Measurements from ENCODE around the gene AQP2.

AQP2 gene

DNA sequence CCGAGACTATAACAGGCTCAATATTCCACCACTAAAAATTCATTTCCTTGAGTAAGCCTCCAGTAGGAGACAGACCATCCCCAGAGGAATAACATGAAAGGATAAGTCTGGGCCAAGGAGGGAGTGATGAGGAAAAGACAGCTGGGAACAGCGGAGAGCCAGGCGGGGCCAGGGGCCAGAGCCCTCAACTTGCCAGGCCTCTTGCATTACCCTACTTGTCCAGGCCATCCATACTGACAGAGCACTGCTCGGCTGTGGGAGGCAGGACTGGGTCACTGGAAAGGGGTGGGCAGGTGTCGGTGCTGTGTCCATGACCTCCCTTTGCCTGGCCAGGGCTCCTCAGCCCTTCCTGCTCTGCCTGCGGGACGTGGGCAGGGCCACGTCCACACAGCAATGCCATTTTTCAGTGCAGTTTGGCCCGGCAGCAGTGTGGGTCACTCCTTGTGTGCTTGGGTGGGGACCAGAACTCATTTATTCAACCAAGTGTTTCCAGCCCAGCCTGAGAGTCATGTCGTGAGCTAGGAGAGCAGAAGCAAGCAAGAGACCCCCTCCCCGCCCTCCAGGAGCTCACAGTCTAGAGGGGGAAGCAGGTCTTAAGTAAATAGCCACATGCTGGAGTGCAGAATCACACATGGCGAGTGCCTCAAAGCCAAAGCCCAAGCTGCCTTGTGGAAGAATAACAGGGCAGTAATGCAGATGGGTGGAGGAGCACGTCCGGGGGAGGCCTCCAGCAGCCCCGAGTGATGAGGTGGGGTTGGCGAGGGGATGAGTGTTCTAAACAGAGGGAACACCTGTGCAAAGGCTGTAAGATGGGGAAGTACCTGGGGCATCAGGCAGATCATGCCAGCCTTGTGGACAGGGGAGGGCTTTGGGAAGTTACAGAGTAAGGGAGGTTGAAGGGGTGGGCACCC is 37.9 kb upstream of the AQP2 start (continued):
- TF ChIP-seq ZNF8 (CRISPR knock-in tag; IDR thresholded peaks at IDR 0.05) (no peak), ISL1 (CRISPR knock-in tag; IDR thresholded peaks at IDR 0.05) (no peak), ZFP30 (CRISPR knock-in tag; IDR thresholded peaks at IDR 0.05) (no peak)

- ATAC-seq = no peak
- TF ChIP-seq SNAI2 (CRISPR knock-in tag; IDR thresholded peaks at IDR 0.05) = no peak
- no peak for TF ChIP-seq GLIS3 (CRISPR knock-in tag; IDR thresholded peaks at IDR 0.05)
- no peak for TF ChIP-seq ARNTL (CRISPR knock-in tag; IDR thresholded peaks at IDR 0.05; ENCODE audit: borderline replicate concordance, low read depth)
- TF ChIP-seq ZFP3 (CRISPR knock-in tag; IDR thresholded peaks at IDR 0.05) = no peak
- no peak for TF ChIP-seq CSDC2 (CRISPR knock-in tag; IDR thresholded peaks at IDR 0.05)
- TF ChIP-seq ZNF70 (CRISPR knock-in tag; IDR thresholded peaks at IDR 0.05) = no peak
- TF ChIP-seq, protein P1, sequence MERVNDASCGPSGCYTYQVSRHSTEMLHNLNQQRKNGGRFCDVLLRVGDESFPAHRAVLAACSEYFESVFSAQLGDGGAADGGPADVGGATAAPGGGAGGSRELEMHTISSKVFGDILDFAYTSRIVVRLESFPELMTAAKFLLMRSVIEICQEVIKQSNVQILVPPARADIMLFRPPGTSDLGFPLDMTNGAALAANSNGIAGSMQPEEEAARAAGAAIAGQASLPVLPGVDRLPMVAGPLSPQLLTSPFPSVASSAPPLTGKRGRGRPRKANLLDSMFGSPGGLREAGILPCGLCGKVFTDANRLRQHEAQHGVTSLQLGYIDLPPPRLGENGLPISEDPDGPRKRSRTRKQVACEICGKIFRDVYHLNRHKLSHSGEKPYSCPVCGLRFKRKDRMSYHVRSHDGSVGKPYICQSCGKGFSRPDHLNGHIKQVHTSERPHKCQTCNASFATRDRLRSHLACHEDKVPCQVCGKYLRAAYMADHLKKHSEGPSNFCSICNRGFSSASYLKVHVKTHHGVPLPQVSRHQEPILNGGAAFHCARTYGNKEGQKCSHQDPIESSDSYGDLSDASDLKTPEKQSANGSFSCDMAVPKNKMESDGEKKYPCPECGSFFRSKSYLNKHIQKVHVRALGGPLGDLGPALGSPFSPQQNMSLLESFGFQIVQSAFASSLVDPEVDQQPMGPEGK (CRISPR knock-in tag; IDR thresholded peaks at IDR 0.05; ENCODE audit: borderline replicate concordance) = no peak
Measured at GRCh38 chr12:49916129-49916919, 34.2 kb upstream of the AQP2 start.

DNA sequence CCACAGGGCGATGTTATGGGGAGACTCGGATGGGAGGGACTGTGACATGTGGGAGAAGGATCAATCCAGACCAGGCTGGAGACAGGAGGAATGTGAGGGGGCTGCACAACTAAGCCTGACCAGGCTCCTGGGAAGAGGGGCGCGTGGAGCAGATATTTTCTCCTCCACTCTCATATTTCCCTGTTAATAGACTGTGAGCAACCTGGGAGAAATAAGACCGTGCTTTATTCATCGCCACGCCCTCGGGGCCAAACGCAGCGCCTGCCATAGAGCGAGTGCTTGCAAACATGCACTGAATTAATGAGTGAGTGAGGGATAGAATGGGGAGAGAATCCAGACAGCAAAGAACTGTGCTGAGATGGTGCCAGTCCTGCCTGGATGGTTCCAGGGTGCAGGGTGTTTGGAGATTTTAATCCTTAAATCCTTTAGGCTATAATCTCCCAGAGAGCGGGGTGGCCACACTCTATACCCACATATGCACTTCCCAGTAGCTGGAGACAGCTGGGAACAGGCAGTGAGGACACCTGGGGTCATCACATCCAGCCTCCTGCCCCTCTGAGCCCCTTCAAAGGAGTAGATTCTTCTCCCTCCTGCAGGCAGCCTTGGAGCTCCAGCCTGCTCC is 33.3 kb upstream of the AQP2 start:
- ATAC-seq = no peak
- TF ChIP-seq PPARA (CRISPR knock-in tag; IDR thresholded peaks at IDR 0.05; ENCODE audit: borderline replicate concordance) = no peak
- no peak for TF ChIP-seq ESRRG (CRISPR knock-in tag; IDR thresholded peaks at IDR 0.05)
- TF ChIP-seq BACH2 (CRISPR knock-in tag; IDR thresholded peaks at IDR 0.05; ENCODE audit: borderline replicate concordance) = no peak
- TF ChIP-seq ZC3H10 (CRISPR knock-in tag; IDR thresholded peaks at IDR 0.05) = no peak
- no peak for TF ChIP-seq TOX (CRISPR knock-in tag; IDR thresholded peaks at IDR 0.05; ENCODE audit: borderline replicate concordance)
- no peak for TF ChIP-seq ISL1 (CRISPR knock-in tag; IDR thresholded peaks at IDR 0.05)
- no peak for TF ChIP-seq RARB (CRISPR knock-in tag; IDR thresholded peaks at IDR 0.05)
- no peak for TF ChIP-seq GLIS3 (CRISPR knock-in tag; IDR thresholded peaks at IDR 0.05)
- TF ChIP-seq, protein P1 (CRISPR knock-in tag; IDR thresholded peaks at IDR 0.05; ENCODE audit: borderline replicate concordance) = no peak
- no peak for TF ChIP-seq ZNF8 (CRISPR knock-in tag; IDR thresholded peaks at IDR 0.05)
- TF ChIP-seq ZNF70 (CRISPR knock-in tag; IDR thresholded peaks at IDR 0.05) = no peak
- no peak for TF ChIP-seq TCF4 (CRISPR knock-in tag; IDR thresholded peaks at IDR 0.05; ENCODE audit: borderline replicate concordance)
- TF ChIP-seq, protein P2, sequence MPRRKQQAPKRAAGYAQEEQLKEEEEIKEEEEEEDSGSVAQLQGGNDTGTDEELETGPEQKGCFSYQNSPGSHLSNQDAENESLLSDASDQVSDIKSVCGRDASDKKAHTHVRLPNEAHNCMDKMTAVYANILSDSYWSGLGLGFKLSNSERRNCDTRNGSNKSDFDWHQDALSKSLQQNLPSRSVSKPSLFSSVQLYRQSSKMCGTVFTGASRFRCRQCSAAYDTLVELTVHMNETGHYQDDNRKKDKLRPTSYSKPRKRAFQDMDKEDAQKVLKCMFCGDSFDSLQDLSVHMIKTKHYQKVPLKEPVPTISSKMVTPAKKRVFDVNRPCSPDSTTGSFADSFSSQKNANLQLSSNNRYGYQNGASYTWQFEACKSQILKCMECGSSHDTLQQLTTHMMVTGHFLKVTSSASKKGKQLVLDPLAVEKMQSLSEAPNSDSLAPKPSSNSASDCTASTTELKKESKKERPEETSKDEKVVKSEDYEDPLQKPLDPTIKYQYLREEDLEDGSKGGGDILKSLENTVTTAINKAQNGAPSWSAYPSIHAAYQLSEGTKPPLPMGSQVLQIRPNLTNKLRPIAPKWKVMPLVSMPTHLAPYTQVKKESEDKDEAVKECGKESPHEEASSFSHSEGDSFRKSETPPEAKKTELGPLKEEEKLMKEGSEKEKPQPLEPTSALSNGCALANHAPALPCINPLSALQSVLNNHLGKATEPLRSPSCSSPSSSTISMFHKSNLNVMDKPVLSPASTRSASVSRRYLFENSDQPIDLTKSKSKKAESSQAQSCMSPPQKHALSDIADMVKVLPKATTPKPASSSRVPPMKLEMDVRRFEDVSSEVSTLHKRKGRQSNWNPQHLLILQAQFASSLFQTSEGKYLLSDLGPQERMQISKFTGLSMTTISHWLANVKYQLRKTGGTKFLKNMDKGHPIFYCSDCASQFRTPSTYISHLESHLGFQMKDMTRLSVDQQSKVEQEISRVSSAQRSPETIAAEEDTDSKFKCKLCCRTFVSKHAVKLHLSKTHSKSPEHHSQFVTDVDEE (CRISPR knock-in tag; IDR thresholded peaks at IDR 0.05) = no peak
- TF ChIP-seq, protein P3, sequence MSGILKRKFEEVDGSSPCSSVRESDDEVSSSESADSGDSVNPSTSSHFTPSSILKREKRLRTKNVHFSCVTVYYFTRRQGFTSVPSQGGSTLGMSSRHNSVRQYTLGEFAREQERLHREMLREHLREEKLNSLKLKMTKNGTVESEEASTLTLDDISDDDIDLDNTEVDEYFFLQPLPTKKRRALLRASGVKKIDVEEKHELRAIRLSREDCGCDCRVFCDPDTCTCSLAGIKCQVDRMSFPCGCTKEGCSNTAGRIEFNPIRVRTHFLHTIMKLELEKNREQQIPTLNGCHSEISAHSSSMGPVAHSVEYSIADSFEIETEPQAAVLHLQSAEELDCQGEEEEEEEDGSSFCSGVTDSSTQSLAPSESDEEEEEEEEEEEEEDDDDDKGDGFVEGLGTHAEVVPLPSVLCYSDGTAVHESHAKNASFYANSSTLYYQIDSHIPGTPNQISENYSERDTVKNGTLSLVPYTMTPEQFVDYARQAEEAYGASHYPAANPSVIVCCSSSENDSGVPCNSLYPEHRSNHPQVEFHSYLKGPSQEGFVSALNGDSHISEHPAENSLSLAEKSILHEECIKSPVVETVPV (CRISPR knock-in tag; IDR thresholded peaks at IDR 0.05) = no peak
- no peak for TF ChIP-seq ARNTL (CRISPR knock-in tag; IDR thresholded peaks at IDR 0.05; ENCODE audit: borderline replicate concordance, low read depth)
- TF ChIP-seq CSDC2 (CRISPR knock-in tag; IDR thresholded peaks at IDR 0.05) = no peak
- TF ChIP-seq ZFP30 (CRISPR knock-in tag; IDR thresholded peaks at IDR 0.05) = no peak
- TF ChIP-seq ZNF565 (CRISPR knock-in tag; conservative IDR thresholded peaks at IDR 0.05; ENCODE audit: low read depth) = no peak
